Fibroblast of lung (primary cell): Measurements from ENCODE around the gene TIMM8B. TPM values are rescaled to one million over a fixed set of nuclear protein-coding genes. Genes with fewer than 3 reads are reported as not detected.

Source experiments
- DNase-seq, 2 donors: peaks; one replicate each; pipeline versions ENCODE4 v3.0.0 to v3.0.0-alpha.2; 2010; ENCODE audit warnings: low read depth in 2 of 2
- H2AFZ ChIP-seq: 2 replicates; pipeline ENCODE4 v1.5.1; 2012; ENCODE audit warnings: low read length, control low read depth, inconsistent platforms
- H3K27ac ChIP-seq: 2 replicates; pipeline ENCODE4 v1.5.1; 2011; ENCODE audit warnings: low read length, control low read depth; ENCODE audit not compliant: insufficient read depth
- H3K27me3 ChIP-seq: 2 replicates; pipeline ENCODE4 v1.5.1; 2011; ENCODE audit warnings: mild to moderate bottlenecking, low read length; ENCODE audit not compliant: control insufficient read depth, insufficient read depth
- H3K36me3 ChIP-seq: 2 replicates; pipeline ENCODE4 v1.5.1; 2011; ENCODE audit warnings: low read length; ENCODE audit not compliant: control insufficient read depth, insufficient read depth
- H3K4me1 ChIP-seq: 2 replicates; pipeline ENCODE4 v1.5.1; 2011; ENCODE audit warnings: low read length; ENCODE audit not compliant: control insufficient read depth, insufficient read depth; ENCODE audit errors: extremely low read depth
- H3K4me2 ChIP-seq: 2 replicates; pipeline ENCODE4 v1.5.1; 2011; ENCODE audit warnings: low read length, control low read depth; ENCODE audit not compliant: insufficient read depth; ENCODE audit errors: extremely low read depth
- H3K4me3 ChIP-seq, 4 experiments: fragments of 200-600 bp in 1 of 4; sonication (generic) in 1 of 4; replicated peaks in 1 of 4; 2 replicates each; pipeline ENCODE4 v1.5.1; 2011 to 2016; ENCODE audit warnings: low read length in 4 of 4, low read depth in 3 of 4, mild to moderate bottlenecking in 3 of 4, control low read depth in 2 of 4, inconsistent platforms in 1 of 4, mixed read lengths in 1 of 4; ENCODE audit not compliant: insufficient read depth in 1 of 4; ENCODE audit errors: control extremely low read depth in 1 of 4
- H3K79me2 ChIP-seq: 2 replicates; pipeline ENCODE4 v1.5.1; 2012; ENCODE audit warnings: mild to moderate bottlenecking, low read length, inconsistent platforms; ENCODE audit not compliant: control insufficient read depth, insufficient read depth
- H3K9ac ChIP-seq: 2 replicates; pipeline ENCODE4 v1.5.1; 2011; ENCODE audit warnings: mild to moderate bottlenecking, low read length, control low read depth; ENCODE audit not compliant: insufficient read depth
- H3K9me3 ChIP-seq: 2 replicates; pipeline ENCODE4 v1.5.1; 2012; ENCODE audit warnings: low read depth, low read length; ENCODE audit not compliant: control insufficient read depth, insufficient read depth
- H4K20me1 ChIP-seq: 2 replicates; pipeline ENCODE4 v1.5.1; 2011; ENCODE audit warnings: low read length; ENCODE audit not compliant: control insufficient read depth, insufficient read depth; ENCODE audit errors: extremely low read depth
- CTCF ChIP-seq, 2 donors: IDR thresholded peaks in 1 of 2; conservative IDR thresholded peaks in 1 of 2; 1 replicate in 1 of 2; 2 replicates in 1 of 2; pipeline ENCODE4 v1.5.1; 2011 to 2012; ENCODE audit warnings: low read length in 2 of 2, control low read depth in 1 of 2, inconsistent platforms in 1 of 2, low read depth in 1 of 2, mild to moderate bottlenecking in 1 of 2
- EZH2 ChIP-seq: IDR thresholded peaks from 2 replicates; pipeline ENCODE4 v1.5.1; 2012; ENCODE audit warnings: low read length, control low read depth, mild to moderate bottlenecking; ENCODE audit errors: missing control alignments
- polyA plus RNA-seq, 2 donors: library from polyadenylated mRNA; depleted of rRNA in 1 of 2; stranded (reverse) in 1 of 2; unstranded in 1 of 2; fragments of >200 nt; gene quantifications; 2 replicates each; pipeline ENCODE4 v1.2.1, GENCODE V29; 2011 to 2012; ENCODE audit warnings: missing spikeins in 1 of 2
- total RNA-seq: library from RNA; depleted of rRNA; stranded (reverse); fragments of >200 nt; gene quantifications from 2 replicates; pipeline ENCODE4 v1.2.1, GENCODE V29; 2014

Gene TIMM8B
- total and polyA plus RNA-seq, 2 donors (not counting 1 experiment from before 2014, with no cell fraction given) = 55.3 to 61.7 TPM

- peak within 1 kb of the TSS; percentile 84 for H3K9ac ChIP-seq
- no peak for TF ChIP-seq EZH2
- peak in 1 of 2 donors; percentile 4 for TF ChIP-seq CTCF (conservative IDR thresholded peaks at IDR 0.05 in 1 of 2, IDR thresholded peaks at IDR 0.05 in 1 of 2; ENCODE audit: low read depth in 1 of 2, low read length in 2 of 2)
- no peaks in the 10 kb centered on the region for H3K9me3 ChIP-seq
- H3K4me3 ChIP-seq = peak within 1 kb of the TSS; percentile 85 to 96 (median 92)
- H3K36me3 ChIP-seq = peaks cover 3% of the 10 kb centered on the region
- no peaks in the 10 kb centered on the region for H4K20me1 ChIP-seq
- no peaks in the 10 kb centered on the region for H3K27me3 ChIP-seq
- H3K4me2 ChIP-seq = peak within 1 kb of the TSS; percentile 95
- DNase-seq = peak; percentile 86 to 94
- peak within 1 kb of the TSS; percentile 81 for H2AFZ ChIP-seq
- peaks cover 15% of the 10 kb centered on the region for H3K79me2 ChIP-seq
- no peaks in the 10 kb centered on the region for H3K4me1 ChIP-seq
- peak within 1 kb of the TSS; percentile 90 for H3K27ac ChIP-seq
Observed at GRCh38 chr11:112073941-112074811, 12.4 kb downstream of the TIMM8B start, which contains the start of the genes NKAPD1 and PIH1D2. TSS of gene NKAPD1 (plus strand) at chr11:112074299. CDS start at chr11:112075575, 1,276 bp downstream. TSS of gene PIH1D2 (minus strand) at chr11:112074017. CDS start at chr11:112073174, 843 bp downstream.

GRCh38 chr11:112062923-112063322 lies 23.6 kb downstream of the TIMM8B start:
- H3K27me3 ChIP-seq = no peaks in the 10 kb centered on the region
- TF ChIP-seq CTCF (conservative IDR thresholded peaks at IDR 0.05 in 1 of 2, IDR thresholded peaks at IDR 0.05 in 1 of 2; ENCODE audit: low read depth in 1 of 2, low read length in 2 of 2) (no peak), EZH2 (no peak)
- no peaks in the 10 kb centered on the region for H3K79me2 ChIP-seq
- H3K9ac ChIP-seq = no peak overlapping the region
- no peak overlapping the region for H3K27ac ChIP-seq
- H2AFZ ChIP-seq = no peak overlapping the region
- H3K36me3 ChIP-seq = peaks cover 5% of the 10 kb centered on the region
- H3K4me1 ChIP-seq = no peaks in the 10 kb centered on the region
- DNase-seq = peak in 1 of 2 donors; percentile 15
- no peak overlapping the region for H3K4me2 ChIP-seq
- H4K20me1 ChIP-seq = no peaks in the 10 kb centered on the region
- no peak overlapping the region for H3K4me3 ChIP-seq
- no peaks in the 10 kb centered on the region for H3K9me3 ChIP-seq

- no peaks in the 10 kb centered on the region for H4K20me1 ChIP-seq
- no peak overlapping the region for H3K4me2 ChIP-seq
- no peak for DNase-seq
- no peaks in the 10 kb centered on the region for H3K9me3 ChIP-seq
- H3K27me3 ChIP-seq = no peaks in the 10 kb centered on the region
- TF ChIP-seq CTCF (conservative IDR thresholded peaks at IDR 0.05 in 1 of 2, IDR thresholded peaks at IDR 0.05 in 1 of 2; ENCODE audit: low read depth in 1 of 2, low read length in 2 of 2) = no peak
- no peak for TF ChIP-seq EZH2
- peaks cover 4% of the 10 kb centered on the region for H3K36me3 ChIP-seq
- H2AFZ ChIP-seq = no peak overlapping the region
- H3K9ac ChIP-seq = no peak overlapping the region
- H3K4me1 ChIP-seq = no peaks in the 10 kb centered on the region
- H3K4me3 ChIP-seq = no peak overlapping the region
- H3K27ac ChIP-seq = no peak overlapping the region
- H3K79me2 ChIP-seq = no peaks in the 10 kb centered on the region
Observed at GRCh38 chr11:112058103-112058502, 28.5 kb downstream of the TIMM8B start.
